Measurements from ENCODE around the gene TP53BP1.

The TP53BP1 gene

GRCh38 chr15:43390723-43391122 is 102.2 kb downstream of the TP53BP1 start:
- Histone ChIP-seq H2AFZ (ENCODE audit: low read depth) (no peak overlapping the region), H3K79me2 (ENCODE audit: insufficient read depth, low read depth) (no peaks in the 10 kb centered on the region), H3K9ac (no peak overlapping the region), H3K4me1 (ENCODE audit: low read depth, poor library complexity, severe bottlenecking) (no peaks in the 10 kb centered on the region), H3K27me3 (ENCODE audit: insufficient read depth, low read depth) (no peaks in the 10 kb centered on the region), H3K4me2 (no peak overlapping the region), H3K27ac (no peak overlapping the region), H3K36me3 (ENCODE audit: insufficient read depth) (0 out of 2 replicates have a peak, but pooled peaks cover 4% of the 10 kb centered on the region), H4K20me1 (ENCODE audit: insufficient read depth) (no peaks in the 10 kb centered on the region), H3K4me3 (IDR thresholded peaks at IDR 0.05; ENCODE audit: insufficient read depth, low read depth, low read length) (no peak overlapping the region)
- TF ChIP-seq, protein P1, sequence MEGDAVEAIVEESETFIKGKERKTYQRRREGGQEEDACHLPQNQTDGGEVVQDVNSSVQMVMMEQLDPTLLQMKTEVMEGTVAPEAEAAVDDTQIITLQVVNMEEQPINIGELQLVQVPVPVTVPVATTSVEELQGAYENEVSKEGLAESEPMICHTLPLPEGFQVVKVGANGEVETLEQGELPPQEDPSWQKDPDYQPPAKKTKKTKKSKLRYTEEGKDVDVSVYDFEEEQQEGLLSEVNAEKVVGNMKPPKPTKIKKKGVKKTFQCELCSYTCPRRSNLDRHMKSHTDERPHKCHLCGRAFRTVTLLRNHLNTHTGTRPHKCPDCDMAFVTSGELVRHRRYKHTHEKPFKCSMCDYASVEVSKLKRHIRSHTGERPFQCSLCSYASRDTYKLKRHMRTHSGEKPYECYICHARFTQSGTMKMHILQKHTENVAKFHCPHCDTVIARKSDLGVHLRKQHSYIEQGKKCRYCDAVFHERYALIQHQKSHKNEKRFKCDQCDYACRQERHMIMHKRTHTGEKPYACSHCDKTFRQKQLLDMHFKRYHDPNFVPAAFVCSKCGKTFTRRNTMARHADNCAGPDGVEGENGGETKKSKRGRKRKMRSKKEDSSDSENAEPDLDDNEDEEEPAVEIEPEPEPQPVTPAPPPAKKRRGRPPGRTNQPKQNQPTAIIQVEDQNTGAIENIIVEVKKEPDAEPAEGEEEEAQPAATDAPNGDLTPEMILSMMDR (conservative IDR thresholded peaks at IDR 0.05; ENCODE audit: low read depth, low read length) = no peak

DNA sequence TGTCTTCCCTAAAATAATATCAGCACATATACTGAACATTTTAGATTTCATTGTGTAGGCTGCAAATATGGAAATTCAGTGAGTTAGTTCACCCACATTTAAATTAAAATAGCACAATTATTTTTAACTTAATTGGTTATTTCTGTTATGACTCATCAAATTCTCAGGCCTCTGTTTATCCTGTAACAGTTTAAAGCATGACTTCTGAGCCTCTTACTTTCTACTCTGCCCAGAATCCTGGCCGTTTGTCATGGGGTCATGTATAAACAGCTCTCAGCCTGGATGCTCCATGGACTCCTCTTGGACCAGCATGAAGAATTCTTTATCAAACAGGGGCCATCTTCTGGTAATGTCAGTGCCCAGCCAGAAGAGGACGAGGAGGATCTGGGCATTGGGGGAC is 109.9 kb downstream of the TP53BP1 start:
- Histone ChIP-seq H3K36me3 (ENCODE audit: insufficient read depth) (peaks cover 9% of the 10 kb centered on the region; the same call in 1 of the 2 replicates), H3K79me2 (ENCODE audit: insufficient read depth, low read depth) (no peaks in the 10 kb centered on the region)

GRCh38 chr15:43382310-43382709 is 110.6 kb downstream of the TP53BP1 start:
- H3K4me2 ChIP-seq = no peak overlapping the region
- no peak overlapping the region for H3K27ac ChIP-seq
- no peak overlapping the region for H2AFZ ChIP-seq (ENCODE audit: low read depth)
- no peaks in the 10 kb centered on the region for H3K79me2 ChIP-seq (ENCODE audit: insufficient read depth, low read depth)
- no peaks in the 10 kb centered on the region for H3K27me3 ChIP-seq (ENCODE audit: insufficient read depth, low read depth)
- no peak overlapping the region for H3K9ac ChIP-seq
- H3K36me3 ChIP-seq (ENCODE audit: insufficient read depth) = peaks cover 9% of the 10 kb centered on the region; the same call in 1 of the 2 replicates
- TF ChIP-seq, protein P1 (conservative IDR thresholded peaks at IDR 0.05; ENCODE audit: low read depth, low read length) = no peak
- H3K4me3 ChIP-seq (IDR thresholded peaks at IDR 0.05; ENCODE audit: insufficient read depth, low read depth, low read length) = no peak overlapping the region
- H4K20me1 ChIP-seq (ENCODE audit: insufficient read depth) = no peaks in the 10 kb centered on the region
- peaks cover 3% of the 10 kb centered on the region for H3K4me1 ChIP-seq (ENCODE audit: low read depth, poor library complexity, severe bottlenecking)

More for the DNA sequence above, 109.9 kb downstream of the TP53BP1 start:
- Histone ChIP-seq H3K27me3 (ENCODE audit: insufficient read depth, low read depth) (no peaks in the 10 kb centered on the region), H3K4me1 (ENCODE audit: low read depth, poor library complexity, severe bottlenecking) (peaks cover 3% of the 10 kb centered on the region), H3K4me2 (no peak overlapping the region), H3K27ac (no peak overlapping the region), H3K9ac (no peak overlapping the region), H4K20me1 (ENCODE audit: insufficient read depth) (no peaks in the 10 kb centered on the region), H2AFZ (ENCODE audit: low read depth) (no peak overlapping the region), H3K4me3 (IDR thresholded peaks at IDR 0.05; ENCODE audit: insufficient read depth, low read depth, low read length) (no peak overlapping the region)
- TF ChIP-seq, protein P1 (conservative IDR thresholded peaks at IDR 0.05; ENCODE audit: low read depth, low read length) = no peak

- Histone ChIP-seq H2AFZ (ENCODE audit: low read depth) (no peak overlapping the region), H3K4me3 (IDR thresholded peaks at IDR 0.05; ENCODE audit: insufficient read depth, low read depth, low read length) (no peak overlapping the region), H3K36me3 (ENCODE audit: insufficient read depth) (peaks cover 16% of the 10 kb centered on the region; the same call in 1 of the 2 replicates), H3K9ac (no peak overlapping the region), H3K27me3 (ENCODE audit: insufficient read depth, low read depth) (no peaks in the 10 kb centered on the region), H3K4me1 (ENCODE audit: low read depth, poor library complexity, severe bottlenecking) (peaks cover 3% of the 10 kb centered on the region), H4K20me1 (ENCODE audit: insufficient read depth) (no peaks in the 10 kb centered on the region), H3K4me2 (no peak overlapping the region), H3K27ac (no peak overlapping the region), H3K79me2 (ENCODE audit: insufficient read depth, low read depth) (peaks cover 7% of the 10 kb centered on the region; the same call in 1 of the 2 replicates)
- TF ChIP-seq, protein P1 (conservative IDR thresholded peaks at IDR 0.05; ENCODE audit: low read depth, low read length) = no peak
Observed at GRCh38 chr15:43378601-43379000, 114.4 kb downstream of the TP53BP1 start.
